ENCODE data around the gene WNT1.
A peak's percentile ranks its signal among the peaks of the same experiment; 100 is the strongest.

WNT1 gene

DNA sequence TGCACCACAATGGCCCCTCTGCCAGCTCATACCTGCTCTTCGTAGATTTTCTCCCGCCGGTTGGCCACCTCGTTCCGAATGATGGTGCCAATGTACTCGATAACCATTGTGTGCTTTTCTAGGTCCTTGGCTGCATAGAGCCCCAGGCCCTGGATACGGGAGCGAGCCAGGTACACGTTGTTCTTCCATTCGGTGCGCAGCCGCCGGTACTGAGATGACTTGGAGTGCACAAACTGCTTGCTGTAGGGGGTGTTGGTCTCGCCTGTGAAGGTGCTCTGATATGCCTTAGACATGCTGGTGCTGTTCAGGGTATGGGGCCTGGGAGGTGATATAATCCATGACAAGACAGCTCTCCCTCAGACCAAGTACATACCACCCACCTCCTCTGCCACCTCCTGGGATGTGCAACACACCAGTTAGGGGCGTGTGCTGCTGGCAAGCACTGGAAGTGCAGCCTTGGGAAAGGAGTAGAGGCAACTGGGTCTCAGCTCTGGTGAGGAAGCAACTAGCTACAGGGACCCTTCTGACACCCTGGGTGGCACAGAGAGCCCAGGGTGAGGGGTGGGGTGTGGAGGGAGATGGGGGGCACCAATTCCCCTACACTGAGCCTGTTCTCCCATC lies 44.5 kb downstream of the WNT1 start:
- Mint-ChIP-seq H3K27me3 (no peaks in the 10 kb centered on the region), H3K4me1 (peaks cover 15% of the 10 kb centered on the region), H3K36me3 (peaks cover 11% of the 10 kb centered on the region), H3K4me3 (no peak overlapping the region), H3K27ac (no peak overlapping the region), H3K9me3 (no peaks in the 10 kb centered on the region)

DNA sequence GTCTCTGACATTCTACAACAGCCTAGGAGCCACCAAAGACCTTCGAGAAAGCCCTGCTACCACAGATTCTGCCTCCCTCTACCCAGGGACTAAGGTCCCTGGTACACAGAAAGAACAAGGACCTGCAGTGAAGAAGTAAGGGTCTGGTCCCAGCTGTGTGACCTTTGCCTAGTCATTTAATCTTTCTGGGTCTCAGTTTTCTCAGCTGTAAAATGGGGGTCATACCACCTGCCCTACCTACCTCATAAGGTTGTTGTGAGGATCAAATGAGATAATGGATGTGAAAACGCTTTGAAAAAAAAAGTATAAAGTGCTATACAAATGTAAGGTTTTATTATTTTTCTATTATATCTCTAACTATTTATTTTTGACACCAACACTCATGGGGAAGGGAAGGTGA lies 45.7 kb downstream of the WNT1 start:
- Mint-ChIP-seq H3K27me3 (no peaks in the 10 kb centered on the region), H3K9me3 (no peaks in the 10 kb centered on the region), H3K27ac (no peak overlapping the region), H3K4me3 (no peak overlapping the region), H3K4me1 (peaks cover 11% of the 10 kb centered on the region), H3K36me3 (peaks cover 15% of the 10 kb centered on the region)

DNA sequence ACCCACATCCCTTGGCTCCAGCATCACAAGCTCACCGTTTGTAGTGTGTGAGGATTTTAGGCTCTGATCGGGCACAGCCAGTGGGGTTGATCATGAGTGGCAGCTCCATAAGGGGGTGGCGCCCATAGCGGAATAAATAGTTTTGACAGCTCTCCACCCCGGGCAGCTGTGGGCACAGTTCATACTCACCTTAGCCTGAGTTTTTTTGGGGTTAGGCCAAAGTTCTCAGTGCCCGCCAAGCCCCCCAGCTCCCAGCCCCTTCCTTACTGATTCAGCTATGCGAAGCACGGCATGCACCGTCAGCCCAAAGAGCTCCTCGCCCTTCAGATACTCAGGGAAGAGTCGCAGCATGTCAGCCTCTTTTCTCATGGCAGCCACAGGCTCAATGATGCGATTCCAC lies 46.4 kb downstream of the WNT1 start:
- Mint-ChIP-seq H3K4me3 (no peak overlapping the region), H3K36me3 (peaks cover 15% of the 10 kb centered on the region), H3K9me3 (no peaks in the 10 kb centered on the region), H3K4me1 (peaks cover 5% of the 10 kb centered on the region), H3K27me3 (no peaks in the 10 kb centered on the region), H3K27ac (no peak overlapping the region)

DNA sequence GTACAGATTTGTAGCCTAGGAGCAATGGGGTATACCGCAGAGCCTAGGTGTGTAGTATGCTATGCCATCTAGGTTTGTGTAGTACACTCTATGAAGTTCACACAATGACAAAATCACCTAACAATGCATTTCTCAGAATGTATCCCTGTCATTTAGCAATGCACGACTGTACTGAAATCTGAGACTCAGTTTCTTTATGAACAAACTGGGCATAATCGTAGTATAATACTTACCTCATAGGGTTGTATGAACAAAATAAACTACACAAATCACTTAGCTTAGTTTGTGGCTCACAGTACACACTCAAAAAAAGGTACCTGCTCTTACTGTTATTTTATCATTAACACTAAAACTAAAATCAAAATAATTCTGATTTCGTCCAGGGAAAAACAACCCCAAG lies 47.3 kb downstream of the WNT1 start:
- H3K4me3 Mint-ChIP-seq, result no peak overlapping the region
- no peaks in the 10 kb centered on the region for H3K4me1 Mint-ChIP-seq
- H3K36me3 Mint-ChIP-seq, result peaks cover 15% of the 10 kb centered on the region
- H3K9me3 Mint-ChIP-seq, result no peaks in the 10 kb centered on the region
- H3K27ac Mint-ChIP-seq, result no peak overlapping the region
- H3K27me3 Mint-ChIP-seq, result no peaks in the 10 kb centered on the region

DNA sequence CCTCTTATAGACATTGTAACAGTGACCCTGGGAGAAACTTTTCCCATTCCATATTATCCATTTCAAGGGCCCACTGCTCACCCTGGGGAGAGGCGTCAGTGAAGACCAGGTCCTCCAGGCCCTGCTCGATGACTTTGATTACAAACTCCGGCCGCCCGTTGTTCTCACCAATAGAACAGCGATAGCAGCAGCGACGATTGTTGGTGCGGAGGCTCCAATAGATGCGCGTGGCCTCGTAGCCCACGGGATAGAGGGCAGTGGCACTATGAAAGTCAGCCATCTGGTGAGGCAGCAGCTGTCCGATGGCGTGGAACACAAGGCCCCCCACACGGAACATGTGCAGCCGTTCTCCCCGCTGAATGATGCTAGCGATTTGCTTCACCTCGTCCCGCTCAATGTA lies 48.0 kb downstream of the WNT1 start:
- Mint-ChIP-seq H3K4me1 (no peaks in the 10 kb centered on the region), H3K27me3 (no peaks in the 10 kb centered on the region), H3K27ac (no peak overlapping the region), H3K36me3 (peaks cover 15% of the 10 kb centered on the region), H3K9me3 (no peaks in the 10 kb centered on the region), H3K4me3 (no peak overlapping the region)

DNA sequence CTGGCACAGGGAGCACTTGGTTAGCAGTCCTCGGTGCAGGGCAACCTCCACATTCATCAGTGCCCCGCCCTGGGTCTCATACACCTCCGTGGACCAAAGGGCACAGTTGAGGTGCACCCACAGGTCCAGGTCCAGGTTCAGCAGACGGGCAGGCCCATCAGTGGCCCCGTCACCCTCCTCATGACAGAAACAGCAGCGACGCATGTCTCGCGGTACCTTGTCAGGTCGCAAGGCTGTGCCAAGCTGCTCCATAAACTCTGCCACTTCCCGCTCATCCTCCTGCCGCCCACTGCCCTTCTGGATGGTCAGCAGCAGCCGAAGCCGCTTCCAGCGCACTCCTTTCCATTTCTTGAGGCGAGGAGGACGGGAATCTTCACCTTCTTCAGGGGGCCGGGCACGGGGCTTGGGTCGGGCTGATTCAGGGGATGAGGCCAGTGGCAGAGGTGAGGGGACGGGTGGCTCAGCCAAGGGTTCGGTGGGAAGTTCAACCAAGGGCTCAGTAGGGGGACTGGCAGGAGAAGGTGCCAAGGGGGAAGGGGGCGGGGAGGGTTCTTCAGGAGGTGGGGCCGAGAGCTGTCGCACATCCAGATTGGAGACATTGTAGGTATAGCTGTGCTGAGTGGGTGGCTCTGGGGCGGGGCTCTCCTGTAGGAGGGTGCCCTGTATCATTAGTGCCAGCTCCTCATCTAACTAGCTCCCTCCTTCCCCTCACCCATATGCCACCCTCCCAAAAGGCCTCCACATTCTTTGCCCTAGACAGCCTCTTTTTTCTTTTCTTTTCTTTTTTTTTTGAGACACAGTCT lies 48.8 kb downstream of the WNT1 start:
- no peak overlapping the region for H3K4me3 Mint-ChIP-seq
- no peaks in the 10 kb centered on the region for H3K27me3 Mint-ChIP-seq
- no peak overlapping the region for H3K27ac Mint-ChIP-seq
- no peaks in the 10 kb centered on the region for H3K4me1 Mint-ChIP-seq
- peaks cover 15% of the 10 kb centered on the region for H3K36me3 Mint-ChIP-seq
- H3K9me3 Mint-ChIP-seq, result no peaks in the 10 kb centered on the region

DNA sequence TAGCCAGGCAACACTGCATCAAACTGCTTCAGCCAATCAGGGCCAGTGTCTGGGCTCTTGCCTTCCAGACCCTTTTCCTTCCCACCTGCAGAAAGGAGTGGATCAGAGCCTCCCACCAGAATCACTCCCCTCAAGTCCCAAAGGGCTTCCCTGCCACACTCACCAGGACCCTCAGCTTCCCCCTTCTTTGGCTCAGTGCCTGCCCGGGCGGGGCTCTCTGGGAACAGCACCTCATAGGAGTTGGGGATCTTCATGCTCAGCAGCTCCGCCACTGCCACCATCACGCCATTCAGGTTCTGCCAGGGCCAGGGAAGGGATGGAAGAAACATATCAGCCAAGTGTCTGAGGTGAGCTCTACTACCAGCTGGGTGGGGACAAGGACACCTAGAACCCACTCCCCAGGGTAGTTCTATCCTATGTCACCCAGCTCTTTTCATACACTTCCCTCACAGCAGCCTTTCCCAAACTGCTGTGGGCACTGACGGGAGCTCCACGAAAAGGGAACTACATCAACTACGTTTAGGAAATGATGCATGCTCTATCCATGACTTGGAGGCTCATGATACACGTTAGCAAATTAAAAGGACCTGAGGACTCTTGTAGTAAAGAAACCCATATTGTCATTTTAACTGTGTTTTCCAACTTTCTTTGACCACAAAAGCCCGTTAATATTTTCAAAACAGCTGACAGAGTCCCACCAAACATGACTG lies 49.9 kb downstream of the WNT1 start:
- H3K27ac Mint-ChIP-seq, result no peak overlapping the region
- H3K4me1 Mint-ChIP-seq, result no peaks in the 10 kb centered on the region
- no peaks in the 10 kb centered on the region for H3K27me3 Mint-ChIP-seq
- H3K9me3 Mint-ChIP-seq, result no peaks in the 10 kb centered on the region
- peaks cover 13% of the 10 kb centered on the region for H3K36me3 Mint-ChIP-seq
- H3K4me3 Mint-ChIP-seq, result no peak overlapping the region

DNA sequence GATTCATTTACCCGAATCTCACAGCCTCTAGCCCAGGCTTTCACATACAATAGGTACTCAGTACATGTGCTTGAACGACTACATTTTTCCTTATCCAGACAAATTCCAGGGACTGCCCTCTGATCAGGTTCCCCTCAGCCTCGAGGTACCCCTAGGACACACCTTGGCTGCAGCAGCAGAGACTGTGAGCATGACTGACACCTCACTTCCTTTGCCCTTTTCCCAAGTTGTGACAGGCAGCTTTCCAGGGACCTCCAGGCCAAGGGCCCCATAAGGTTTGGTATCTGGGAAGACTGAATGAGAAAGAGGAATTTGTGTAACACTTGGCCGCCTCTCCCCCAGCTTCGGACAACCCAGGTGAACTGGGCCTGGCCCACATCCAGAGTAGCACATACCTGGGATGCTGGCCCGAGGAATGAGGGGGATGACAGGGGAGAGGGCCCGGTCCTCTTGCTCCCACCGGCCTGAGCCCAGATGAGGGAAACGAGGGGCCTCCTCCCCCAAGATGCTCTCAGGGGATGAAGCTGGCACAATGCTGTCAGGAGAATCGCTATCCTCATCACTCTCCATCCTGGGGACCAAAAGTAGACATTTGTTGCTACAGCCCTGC lies 50.6 kb downstream of the WNT1 start:
- Mint-ChIP-seq H3K9me3 (no peaks in the 10 kb centered on the region), H3K4me3 (no peak overlapping the region), H3K36me3 (peaks cover 10% of the 10 kb centered on the region), H3K27me3 (no peaks in the 10 kb centered on the region), H3K4me1 (no peaks in the 10 kb centered on the region), H3K27ac (no peak overlapping the region)

DNA sequence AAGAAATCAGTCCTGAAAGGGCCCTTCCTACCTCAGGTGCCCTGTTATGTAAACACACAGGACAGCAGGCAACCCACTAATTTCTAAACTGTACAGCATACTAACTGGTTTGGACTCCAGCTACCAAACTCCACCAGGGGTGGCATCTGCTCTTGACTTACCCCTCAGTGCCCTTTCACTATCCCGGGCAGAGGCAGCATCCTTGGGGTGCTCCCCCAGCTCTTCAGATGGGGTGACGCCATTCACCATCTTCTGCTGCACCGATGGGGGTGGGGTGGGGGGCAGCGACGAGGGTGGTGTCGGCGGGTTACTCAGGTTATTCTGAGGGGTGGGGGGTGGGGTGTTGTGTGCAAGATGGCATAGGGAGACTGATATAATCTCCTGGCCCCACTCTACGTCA lies 52.0 kb downstream of the WNT1 start:
- no peak overlapping the region for H3K27ac Mint-ChIP-seq
- H3K36me3 Mint-ChIP-seq, result peaks cover 9% of the 10 kb centered on the region
- no peaks in the 10 kb centered on the region for H3K4me1 Mint-ChIP-seq

DNA sequence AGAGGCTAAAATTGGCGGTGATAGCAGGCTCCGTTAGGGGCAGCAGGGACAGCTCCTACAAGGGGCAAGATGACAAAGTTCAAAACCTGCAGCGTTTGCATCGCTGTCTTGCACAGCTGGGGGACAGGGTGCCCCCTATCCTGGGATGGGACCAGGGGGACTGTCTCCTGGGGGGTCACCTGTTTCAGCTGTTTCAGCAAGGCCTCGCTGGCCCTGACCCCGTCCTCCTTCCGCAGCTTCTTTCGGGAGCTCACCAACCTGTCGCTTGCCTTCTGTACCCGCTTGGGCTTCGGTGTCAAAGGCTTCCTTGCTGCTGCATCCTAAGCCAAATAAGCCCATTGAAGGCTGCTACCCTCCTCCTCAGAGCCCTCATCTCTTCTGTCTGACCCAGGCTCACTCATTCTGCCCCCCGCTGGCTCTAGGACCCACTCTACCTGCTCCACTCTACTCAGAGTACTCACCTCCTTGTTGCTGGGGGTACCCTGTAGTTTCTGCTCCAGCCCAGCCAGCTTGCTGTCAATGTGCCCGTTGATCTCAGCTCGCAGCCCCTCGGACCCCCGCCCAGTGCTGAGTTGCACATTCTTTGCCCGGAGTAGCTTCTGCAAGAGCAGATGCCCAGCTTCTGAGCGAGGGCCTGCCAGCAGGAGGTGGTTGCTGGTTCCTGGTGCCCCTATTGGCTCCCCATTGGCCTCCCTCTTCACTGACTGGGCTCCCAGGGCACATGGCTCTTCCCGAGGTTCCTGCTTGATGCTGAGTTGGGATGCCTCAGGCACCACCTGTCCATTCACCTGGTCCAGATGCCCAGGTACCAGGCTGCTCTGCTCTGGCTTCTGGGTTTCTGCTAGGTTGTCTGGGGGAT lies 52.8 kb downstream of the WNT1 start:
- Mint-ChIP-seq H3K4me3 (no peak overlapping the region), H3K27ac (peak overlapping the region; percentile 55), H3K36me3 (peaks cover 7% of the 10 kb centered on the region)

More for the DNA sequence above, 52.0 kb downstream of the WNT1 start:
- no peak overlapping the region for H3K4me3 Mint-ChIP-seq
- no peaks in the 10 kb centered on the region for H3K27me3 Mint-ChIP-seq
- no peaks in the 10 kb centered on the region for H3K9me3 Mint-ChIP-seq

DNA sequence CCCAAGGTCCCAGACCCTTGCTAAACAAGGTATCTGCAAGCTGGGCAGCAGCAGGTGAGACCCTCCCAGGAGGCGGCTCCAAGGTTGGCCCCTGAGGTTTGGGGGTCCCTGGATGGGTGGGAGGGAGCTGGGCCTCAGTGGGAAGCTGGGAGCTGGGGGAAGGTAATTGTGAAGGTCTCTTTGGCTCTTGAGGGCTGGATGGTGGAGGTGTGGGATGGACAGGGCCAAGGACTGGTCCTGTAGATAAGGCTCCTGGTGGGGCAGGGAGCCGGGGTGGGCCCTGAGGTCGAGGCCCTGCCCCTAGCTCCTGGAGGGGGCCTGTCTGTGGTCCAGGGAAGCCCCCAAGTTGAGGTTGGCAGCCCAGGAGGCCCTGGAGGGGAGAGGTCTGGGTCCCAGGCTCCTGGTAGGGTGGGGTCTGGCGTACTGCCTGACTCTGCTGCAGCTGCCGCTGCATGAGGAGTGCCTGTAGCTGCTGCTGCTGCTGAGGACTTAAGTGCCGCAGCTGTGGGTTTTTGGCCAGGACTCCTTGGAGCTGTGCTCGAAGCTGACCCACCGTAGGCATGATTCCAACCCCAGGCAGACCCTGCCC lies 53.5 kb downstream of the WNT1 start:
- Mint-ChIP-seq H3K27ac (peak overlapping the region; percentile 55), H3K4me3 (no peak overlapping the region), H3K9me3 (no peaks in the 10 kb centered on the region)

More for the DNA sequence above, 52.8 kb downstream of the WNT1 start:
- no peaks in the 10 kb centered on the region for H3K4me1 Mint-ChIP-seq
- H3K9me3 Mint-ChIP-seq, result no peaks in the 10 kb centered on the region
- H3K27me3 Mint-ChIP-seq, result no peaks in the 10 kb centered on the region

More for the DNA sequence above, 53.5 kb downstream of the WNT1 start:
- no peaks in the 10 kb centered on the region for H3K27me3 Mint-ChIP-seq
- H3K36me3 Mint-ChIP-seq, result peaks cover 6% of the 10 kb centered on the region
- no peaks in the 10 kb centered on the region for H3K4me1 Mint-ChIP-seq

All from activated naive CD4-positive, alpha-beta T cell treated with anti-CD3 and anti-CD28 coated beads, Interleukin-2, amount 50 U/mL, for 24 hours (primary cell).